Neural crest cell (in vitro differentiated cells): ENCODE results near the gene RYR3. TPM values are rescaled to one million over a fixed set of nuclear protein-coding genes. Genes with fewer than 3 reads are reported as not detected.
A peak's percentile ranks its signal among the peaks of the same experiment; 100 is the strongest.

Source experiments
- DNase-seq: peaks from one replicate; pipeline ENCODE4 v3.0.0; 2021; ENCODE audit warnings: low read depth, mixed read lengths, low spot score
- H3K27ac Mint-ChIP-seq: one replicate; pipeline ENCODE4 v1.8.0; 2021; ENCODE audit warnings: mild to moderate bottlenecking, mixed read lengths; ENCODE audit not compliant: unreplicated experiment
- H3K27me3 Mint-ChIP-seq: 2 replicates; pipeline ENCODE4 v1.8.0; 2021; ENCODE audit warnings: low read depth, mild to moderate bottlenecking, mixed read lengths
- H3K36me3 Mint-ChIP-seq: 2 replicates; pipeline ENCODE4 v1.8.0; 2021; ENCODE audit warnings: low read depth, mild to moderate bottlenecking, mixed read lengths
- H3K4me1 Mint-ChIP-seq: 2 replicates; pipeline ENCODE4 v1.8.0; 2021; ENCODE audit warnings: mixed read lengths
- H3K4me3 Mint-ChIP-seq: one replicate; pipeline ENCODE4 v1.8.0; 2021; ENCODE audit warnings: mild to moderate bottlenecking, mixed read lengths
- H3K9me3 Mint-ChIP-seq: 2 replicates; pipeline ENCODE4 v1.8.0; 2021; ENCODE audit warnings: mixed read lengths
- CTCF ChIP-seq: fragments of 200-600 bp; sonication (generic); conservative IDR thresholded peaks from 2 replicates; pipeline ENCODE4 v1.5.0; 2021; ENCODE audit warnings: antibody characterized with exemption, mild to moderate bottlenecking
- total RNA-seq: library from RNA; stranded (reverse); gene quantifications from 2 replicates; pipeline ENCODE4 v1.2.1, GENCODE V29; 2021

Gene RYR3
- total RNA-seq, 1 donor from 2014 or later = 2.2 TPM

GRCh38 chr15:33864360-33865075 lies 553.8 kb downstream of the RYR3 start:
- H3K4me1 Mint-ChIP-seq = no peaks in the 10 kb centered on the region
- peaks cover 2% of the 10 kb centered on the region for H3K36me3 Mint-ChIP-seq
- no peak for TF ChIP-seq CTCF
- H3K27ac Mint-ChIP-seq = peak overlapping the region; percentile 83
- H3K27me3 Mint-ChIP-seq = no peaks in the 10 kb centered on the region
- H3K9me3 Mint-ChIP-seq = no peaks in the 10 kb centered on the region
- H3K4me3 Mint-ChIP-seq = no peak overlapping the region
- no peak for DNase-seq

GRCh38 chr15:33865416-33865815 lies 554.6 kb downstream of the RYR3 start:
- no peaks in the 10 kb centered on the region for H3K9me3 Mint-ChIP-seq
- H3K4me1 Mint-ChIP-seq = no peaks in the 10 kb centered on the region
- no peak overlapping the region for H3K27ac Mint-ChIP-seq
- no peak for TF ChIP-seq CTCF
- no peak overlapping the region for H3K4me3 Mint-ChIP-seq
- no peaks in the 10 kb centered on the region for H3K36me3 Mint-ChIP-seq
- H3K27me3 Mint-ChIP-seq = no peaks in the 10 kb centered on the region
- no peak for DNase-seq

GRCh38 chr15:33866101-33866737 lies 555.5 kb downstream of the RYR3 start:
- H3K27me3 Mint-ChIP-seq = no peaks in the 10 kb centered on the region
- no peak for TF ChIP-seq CTCF
- no peak for DNase-seq
- no peak overlapping the region for H3K4me3 Mint-ChIP-seq
- no peak overlapping the region for H3K27ac Mint-ChIP-seq
- no peaks in the 10 kb centered on the region for H3K4me1 Mint-ChIP-seq
- no peaks in the 10 kb centered on the region for H3K9me3 Mint-ChIP-seq
- H3K36me3 Mint-ChIP-seq = no peaks in the 10 kb centered on the region

GRCh38 chr15:33871980-33872379 lies 561.2 kb downstream of the RYR3 start:
- DNase-seq = no peak
- H3K4me3 Mint-ChIP-seq = no peak overlapping the region
- H3K4me1 Mint-ChIP-seq = peaks cover 7% of the 10 kb centered on the region
- H3K27ac Mint-ChIP-seq = peak overlapping the region; percentile 16
- no peaks in the 10 kb centered on the region for H3K36me3 Mint-ChIP-seq
- no peak for TF ChIP-seq CTCF
- no peaks in the 10 kb centered on the region for H3K27me3 Mint-ChIP-seq
- H3K9me3 Mint-ChIP-seq = no peaks in the 10 kb centered on the region

GRCh38 chr15:33872416-33873106 lies 561.8 kb downstream of the RYR3 start:
- Mint-ChIP-seq H3K9me3 (no peaks in the 10 kb centered on the region), H3K4me3 (no peak overlapping the region), H3K4me1 (peaks cover 7% of the 10 kb centered on the region), H3K27me3 (no peaks in the 10 kb centered on the region), H3K27ac (peak overlapping the region; percentile 21), H3K36me3 (no peaks in the 10 kb centered on the region)
- no peak for DNase-seq
- no peak for TF ChIP-seq CTCF
